Stimulated activated CD4-positive, alpha-beta T cell treated with anti-CD3 and anti-CD28 coated beads, TNF-alpha, amount 100 ng/mL, for 48 hours (primary cell): ENCODE measurements around the gene ZNF776.
"Not testable (repeated sequence)": the region's sequence is repeated elsewhere in the genome, so short reads cannot be mapped to it uniquely, and the experiment has no call there.

Experiments used
- DNase-seq, 3 donors: peaks; one replicate each; pipeline ENCODE4 v3.0.0-alpha.2; 2020; ENCODE audit warnings: low read depth in 3 of 3

The ZNF776 gene

GRCh38 chr19:57746580-57747471 lies at the start of gene ZNF776:
Gene ZNF776, plus strand, starts transcription at chr19:57746815. Its CDS starts 244 bp downstream, at chr19:57747059.
- DNase-seq, result peak; percentile 65 to 72 (median 68)

GRCh38 chr19:57701625-57702024 lies 45.0 kb upstream of the ZNF776 start:
- DNase-seq, result no peak

GRCh38 chr19:57706346-57706745 lies 40.3 kb upstream of the ZNF776 start:
- no peak for DNase-seq

- DNase-seq, result no peak
Measured at GRCh38 chr19:57708641-57709361, 37.8 kb upstream of the ZNF776 start, which contains the start of gene ZNF154. Gene ZNF154, minus strand, starts transcription at chr19:57709204. Its CDS starts 233 bp downstream, at chr19:57708971.

- DNase-seq, result no peak
Measured at GRCh38 chr19:57709616-57710015, 37.0 kb upstream of the ZNF776 start.

- DNase-seq, result no peak
Measured at GRCh38 chr19:57712222-57712621, 34.4 kb upstream of the ZNF776 start.

- DNase-seq, result no peak
Measured at GRCh38 chr19:57719424-57719823, 27.2 kb upstream of the ZNF776 start.

GRCh38 chr19:57719901-57720519 lies 26.6 kb upstream of the ZNF776 start:
- no peak for DNase-seq

- no peak for DNase-seq
Measured at GRCh38 chr19:57720878-57721277, 25.7 kb upstream of the ZNF776 start.

GRCh38 chr19:57738320-57738719 lies 8.3 kb upstream of the ZNF776 start:
- not testable (repeated sequence) for DNase-seq

GRCh38 chr19:57738770-57739169 lies 7.8 kb upstream of the ZNF776 start:
- not testable (repeated sequence) for DNase-seq

GRCh38 chr19:57747472-57747807 lies 825 bp downstream of the ZNF776 start:
- no peak for DNase-seq

GRCh38 chr19:57748029-57748428 lies 1.4 kb downstream of the ZNF776 start:
- no peak for DNase-seq

GRCh38 chr19:57754091-57754673 lies 7.6 kb downstream of the ZNF776 start:
- no peak for DNase-seq

GRCh38 chr19:57755031-57755430 lies 8.4 kb downstream of the ZNF776 start:
- DNase-seq, result no peak

- no peak for DNase-seq
Measured at GRCh38 chr19:57757941-57758340, 11.3 kb downstream of the ZNF776 start.

- no peak for DNase-seq
Measured at GRCh38 chr19:57759096-57759495, 12.5 kb downstream of the ZNF776 start.

- peak; percentile 71 to 80 (median 72) for DNase-seq
Measured at GRCh38 chr19:57769345-57770131, 22.9 kb downstream of the ZNF776 start, which contains the start of gene ZNF586. Gene ZNF586, plus strand, starts transcription at chr19:57769676. Its CDS starts 167 bp downstream, at chr19:57769843.

- no peak for DNase-seq
Measured at GRCh38 chr19:57771417-57771816, 24.8 kb downstream of the ZNF776 start.

- DNase-seq, result no peak
Measured at GRCh38 chr19:57773488-57773887, 26.9 kb downstream of the ZNF776 start.

- DNase-seq, result no peak
Measured at GRCh38 chr19:57776764-57777296, 30.2 kb downstream of the ZNF776 start.
